Measurements from ENCODE around the gene FOXN3.

- TF ChIP-seq CTCF (IDR thresholded peaks at IDR 0.05 in 4 of 5, conservative IDR thresholded peaks at IDR 0.05 in 1 of 5) (no peak), POLR2A (IDR thresholded peaks at IDR 0.05) (no peak)
Observed at GRCh38 chr14:89302396-89302950, 114.6 kb downstream of the FOXN3 start.

Measured in gastrocnemius medialis (tissue), 4 donors.